RWPE2 (cell line): Measurements from ENCODE around the gene AKAP13.
A peak's percentile ranks its signal among the peaks of the same experiment; 100 is the strongest.

Source experiments
- ATAC-seq: fragments of 200-7000 bp; cut with Tn5 transposase; 3 replicates; pipeline ENCODE4 v1.9.1; 2021; ENCODE audit warnings: low read depth
- DNase-seq: peaks from one replicate; pipeline ENCODE4 v3.0.0-alpha.2; 2020; ENCODE audit warnings: low spot score
- H3K27ac ChIP-seq: fragments of 450-650 bp; 2 replicates; pipeline ENCODE4 v1.5.1; 2017; ENCODE audit warnings: mild to moderate bottlenecking; ENCODE audit not compliant: poor library complexity, severe bottlenecking
- H3K27me3 ChIP-seq: fragments of 250-450 bp; sonication (Bioruptor Pico); 2 replicates; pipeline ENCODE4 v1.5.1; 2021; ENCODE audit warnings: mild to moderate bottlenecking, moderate library complexity; ENCODE audit not compliant: insufficient read depth, poor library complexity, severe bottlenecking
- H3K36me3 ChIP-seq: fragments of 250-450 bp; sonication (Bioruptor Pico); 2 replicates; pipeline ENCODE4 v1.5.1; 2020; ENCODE audit warnings: low read depth, mild to moderate bottlenecking, moderate library complexity
- H3K4me1 ChIP-seq: fragments of 250-450 bp; sonication (Bioruptor Pico); 2 replicates; pipeline ENCODE4 v1.5.1; 2021; ENCODE audit warnings: mild to moderate bottlenecking, moderate library complexity; ENCODE audit not compliant: insufficient read depth, poor library complexity, severe bottlenecking
- H3K4me3 ChIP-seq: fragments of 250-450 bp; sonication (Bioruptor Pico); 2 replicates; pipeline ENCODE4 v1.5.1; 2021; ENCODE audit warnings: mild to moderate bottlenecking, moderate library complexity; ENCODE audit not compliant: severe bottlenecking
- H3K9me3 ChIP-seq: fragments of 250-450 bp; sonication (Bioruptor Pico); 2 replicates; pipeline ENCODE4 v1.5.1; 2021; ENCODE audit warnings: mild to moderate bottlenecking, moderate library complexity; ENCODE audit not compliant: severe bottlenecking
- TF ChIP-seq, protein P1 (sequence below): fragments of 450-650 bp; IDR thresholded peaks from one replicate; pipeline ENCODE4 v1.5.1; 2017; ENCODE audit warnings: mild to moderate bottlenecking, moderate library complexity; ENCODE audit not compliant: poor library complexity, severe bottlenecking

The AKAP13 gene

DNA sequence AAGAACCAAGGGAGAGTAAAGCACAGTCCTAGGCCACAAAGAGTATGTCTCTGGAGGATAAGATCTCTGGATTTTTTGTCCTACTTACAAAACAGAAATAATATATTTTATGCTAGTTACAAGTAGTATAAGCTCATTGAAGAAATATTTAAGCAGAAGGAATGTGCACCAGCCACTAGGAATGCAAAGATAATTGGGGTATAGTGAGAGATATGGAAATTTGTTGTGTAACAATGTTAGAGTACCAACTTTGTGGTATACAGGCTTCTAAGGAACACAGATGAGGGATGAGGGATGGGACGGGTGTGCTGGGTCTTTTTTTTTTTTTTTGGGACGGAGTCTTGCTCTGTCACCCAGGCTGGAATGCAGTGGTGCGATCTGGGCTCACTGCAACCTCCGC is 26.5 kb downstream of the AKAP13 start:
- H3K27ac ChIP-seq: peak overlapping the region; percentile 59
- TF ChIP-seq, protein P1, sequence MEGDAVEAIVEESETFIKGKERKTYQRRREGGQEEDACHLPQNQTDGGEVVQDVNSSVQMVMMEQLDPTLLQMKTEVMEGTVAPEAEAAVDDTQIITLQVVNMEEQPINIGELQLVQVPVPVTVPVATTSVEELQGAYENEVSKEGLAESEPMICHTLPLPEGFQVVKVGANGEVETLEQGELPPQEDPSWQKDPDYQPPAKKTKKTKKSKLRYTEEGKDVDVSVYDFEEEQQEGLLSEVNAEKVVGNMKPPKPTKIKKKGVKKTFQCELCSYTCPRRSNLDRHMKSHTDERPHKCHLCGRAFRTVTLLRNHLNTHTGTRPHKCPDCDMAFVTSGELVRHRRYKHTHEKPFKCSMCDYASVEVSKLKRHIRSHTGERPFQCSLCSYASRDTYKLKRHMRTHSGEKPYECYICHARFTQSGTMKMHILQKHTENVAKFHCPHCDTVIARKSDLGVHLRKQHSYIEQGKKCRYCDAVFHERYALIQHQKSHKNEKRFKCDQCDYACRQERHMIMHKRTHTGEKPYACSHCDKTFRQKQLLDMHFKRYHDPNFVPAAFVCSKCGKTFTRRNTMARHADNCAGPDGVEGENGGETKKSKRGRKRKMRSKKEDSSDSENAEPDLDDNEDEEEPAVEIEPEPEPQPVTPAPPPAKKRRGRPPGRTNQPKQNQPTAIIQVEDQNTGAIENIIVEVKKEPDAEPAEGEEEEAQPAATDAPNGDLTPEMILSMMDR: no peak
- peaks cover 56% of the 10 kb centered on the region for H3K4me1 ChIP-seq
- 0 out of 2 replicates have a peak, but pooled peaks cover 3% of the 10 kb centered on the region for H3K36me3 ChIP-seq
- no peak for ATAC-seq
- no peaks in the 10 kb centered on the region for H3K27me3 ChIP-seq
- no peak overlapping the region for H3K4me3 ChIP-seq
- no peak for DNase-seq
- H3K9me3 ChIP-seq: no peaks in the 10 kb centered on the region

DNA sequence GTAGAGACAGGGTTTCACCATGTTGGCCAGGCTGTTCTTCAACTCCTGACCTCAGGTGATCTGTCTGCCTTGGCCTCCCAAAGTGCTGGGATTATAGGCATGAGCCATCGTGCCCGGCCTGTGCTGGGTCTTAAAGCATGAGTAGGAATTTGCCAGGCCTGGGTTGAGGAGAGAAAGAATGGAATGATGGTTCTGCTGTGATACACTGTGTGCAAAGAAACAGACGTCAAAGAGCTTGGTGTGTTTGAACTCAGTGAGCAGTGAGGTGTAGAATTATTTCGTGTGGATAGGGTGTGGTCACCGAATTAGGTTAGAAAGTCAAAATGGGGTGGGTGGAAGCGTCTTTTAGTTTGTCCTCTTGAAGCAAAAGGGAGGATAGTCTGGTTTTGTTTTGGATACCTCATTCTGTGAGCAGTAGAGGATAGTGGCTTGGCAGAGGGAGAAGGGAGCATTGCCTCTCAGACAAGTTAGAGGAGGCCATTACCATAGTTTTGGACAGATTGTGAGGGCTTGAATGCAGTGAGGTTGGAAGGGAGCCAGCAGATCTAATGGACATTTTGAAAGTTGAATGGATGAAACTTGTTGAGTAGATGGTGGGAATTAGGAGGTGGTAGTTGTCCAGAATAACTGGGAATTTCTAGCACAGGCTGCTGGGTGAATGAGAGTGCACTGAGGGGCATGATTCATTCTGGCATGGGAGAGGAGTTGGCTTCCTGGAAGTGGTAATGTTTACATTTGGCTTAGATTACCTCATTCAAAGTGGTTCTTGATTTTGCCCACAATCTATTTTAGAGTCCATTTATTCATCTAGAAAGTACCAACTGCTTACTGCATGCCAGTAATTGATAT is 27.2 kb downstream of the AKAP13 start:
- peak; percentile 71 for DNase-seq
- Histone ChIP-seq H3K36me3 (0 out of 2 replicates have a peak, but pooled peaks cover 3% of the 10 kb centered on the region), H3K9me3 (no peaks in the 10 kb centered on the region), H3K27me3 (no peaks in the 10 kb centered on the region), H3K4me1 (peaks cover 59% of the 10 kb centered on the region), H3K4me3 (no peak overlapping the region), H3K27ac (peak overlapping the region; percentile 59)
- TF ChIP-seq, protein P1: no peak
- ATAC-seq: peak; percentile 90

DNA sequence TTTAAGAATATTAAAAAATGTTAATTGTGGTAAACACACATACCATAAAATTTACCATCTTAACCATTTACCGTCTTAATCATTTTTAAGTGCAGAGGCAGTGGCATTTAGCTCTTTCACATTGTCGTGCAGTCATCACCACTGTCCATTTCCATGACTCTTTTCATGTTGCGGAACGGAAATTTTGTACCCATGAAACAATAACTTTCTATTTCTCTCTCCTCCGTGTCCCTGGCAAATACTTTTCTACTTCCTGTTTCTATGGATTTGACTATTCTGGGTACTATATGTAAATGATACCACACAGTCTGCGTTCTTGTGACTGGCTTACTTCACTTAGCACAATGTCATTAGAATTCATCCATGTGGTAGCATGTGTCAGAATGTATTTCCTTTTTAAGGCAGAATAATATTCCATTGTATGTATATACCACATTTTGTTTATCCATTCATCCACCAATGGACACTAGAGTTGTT is 27.9 kb downstream of the AKAP13 start:
- H3K4me1 ChIP-seq: peaks cover 60% of the 10 kb centered on the region
- H3K36me3 ChIP-seq: 0 out of 2 replicates have a peak, but pooled peaks cover 3% of the 10 kb centered on the region
- H3K27me3 ChIP-seq: no peaks in the 10 kb centered on the region
- TF ChIP-seq, protein P1: no peak
- DNase-seq (no peak), ATAC-seq (no peak)
- no peak overlapping the region for H3K4me3 ChIP-seq
- H3K27ac ChIP-seq: peak overlapping the region; percentile 59
- H3K9me3 ChIP-seq: no peaks in the 10 kb centered on the region

DNA sequence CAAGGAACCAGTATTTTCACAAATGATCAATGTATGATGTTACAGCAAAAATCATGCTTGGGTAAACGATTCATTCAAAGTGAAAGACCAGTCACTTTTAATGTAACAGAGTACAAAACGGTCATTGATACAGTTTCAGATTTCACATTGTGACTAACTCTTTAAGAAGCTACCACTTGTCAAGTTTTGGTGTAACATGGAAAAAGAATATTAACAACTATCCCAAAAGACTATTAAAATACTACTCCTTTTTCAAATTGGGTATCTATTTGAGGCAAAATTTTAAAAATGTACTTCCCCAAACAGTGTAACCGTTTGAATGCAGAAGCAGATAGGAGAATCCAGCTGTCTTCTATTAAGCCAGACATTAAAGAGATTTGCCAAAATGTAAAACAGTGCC is 31.7 kb downstream of the AKAP13 start:
- peak; percentile 30; the same call in 2 of the 3 replicates for ATAC-seq
- Histone ChIP-seq H3K36me3 (0 out of 2 replicates have a peak, but pooled peaks cover 3% of the 10 kb centered on the region), H3K27me3 (no peaks in the 10 kb centered on the region), H3K4me1 (peaks cover 65% of the 10 kb centered on the region), H3K4me3 (no peak overlapping the region), H3K9me3 (no peaks in the 10 kb centered on the region), H3K27ac (peak overlapping the region; percentile 88)
- DNase-seq: no peak
- TF ChIP-seq, protein P1: no peak
